Progenitor cell of endocrine pancreas (in vitro differentiated cells): ENCODE measurements around the gene OR56B1. TPM values are rescaled to one million over a fixed set of nuclear protein-coding genes. Genes with fewer than 3 reads are reported as not detected.
"Not testable (repeated sequence)": the region's sequence is repeated elsewhere in the genome, so short reads cannot be mapped to it uniquely, and the experiment has no call there.

Source experiments
- DNase-seq: peaks from one replicate; pipeline ENCODE4 v3.0.0; 2021; ENCODE audit warnings: low spot score; ENCODE audit not compliant: unreplicated experiment
- H3K27ac Mint-ChIP-seq: 2 replicates; pipeline ENCODE4 v1.8.0; 2021; ENCODE audit warnings: mild to moderate bottlenecking, moderate library complexity, mixed read lengths
- H3K27me3 Mint-ChIP-seq: 2 replicates; pipeline ENCODE4 v1.8.0; 2021; ENCODE audit warnings: mixed read lengths
- H3K36me3 Mint-ChIP-seq: 2 replicates; pipeline ENCODE4 v1.8.0; 2022; ENCODE audit warnings: mixed read lengths; ENCODE audit not compliant: insufficient read depth
- H3K4me1 Mint-ChIP-seq: 2 replicates; pipeline ENCODE4 v1.8.0; 2021; ENCODE audit warnings: low read depth, mixed read lengths
- H3K4me3 Mint-ChIP-seq: 2 replicates; pipeline ENCODE4 v1.8.0; 2021; ENCODE audit warnings: low read depth, mild to moderate bottlenecking, moderate library complexity, mixed read lengths
- H3K9me3 Mint-ChIP-seq: 2 replicates; pipeline ENCODE4 v1.8.0; 2021; ENCODE audit warnings: low read depth, mixed read lengths
- total RNA-seq: library from RNA; stranded (reverse); gene quantifications from 2 replicates; pipeline ENCODE4 v1.2.1, GENCODE V29; 2021
- TF ChIP-seq, protein P1 (sequence below): fragments of 200-600 bp; sonication (generic); IDR thresholded peaks from one replicate; pipeline ENCODE4 v1.5.0; 2021; ENCODE audit warnings: antibody characterized with exemption, mild to moderate bottlenecking; ENCODE audit not compliant: unreplicated experiment

OR56B1 gene
- total RNA-seq, 1 donor from 2014 or later, result not detected

DNA sequence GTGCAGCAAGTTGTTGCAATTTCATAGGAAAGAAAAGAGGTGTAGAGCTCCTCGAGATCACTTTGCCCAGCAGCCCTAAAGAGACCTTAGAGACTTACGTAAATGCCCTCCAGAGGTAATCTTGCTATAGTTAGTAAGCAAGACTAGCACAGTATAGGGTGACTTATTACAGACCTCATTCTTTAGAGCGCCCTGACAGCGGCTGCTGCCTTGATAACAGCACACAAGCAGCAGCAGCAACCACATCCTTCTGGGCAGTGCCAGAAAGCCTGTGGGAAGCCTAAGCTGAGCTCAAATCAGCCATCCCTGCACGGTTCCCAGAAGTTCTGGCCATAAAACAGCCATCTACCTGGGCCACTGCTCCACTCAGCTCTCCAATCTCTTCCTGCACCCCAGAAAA, 22.6 kb upstream of the OR56B1 start:
- no peak overlapping the region for H3K27ac Mint-ChIP-seq

DNA sequence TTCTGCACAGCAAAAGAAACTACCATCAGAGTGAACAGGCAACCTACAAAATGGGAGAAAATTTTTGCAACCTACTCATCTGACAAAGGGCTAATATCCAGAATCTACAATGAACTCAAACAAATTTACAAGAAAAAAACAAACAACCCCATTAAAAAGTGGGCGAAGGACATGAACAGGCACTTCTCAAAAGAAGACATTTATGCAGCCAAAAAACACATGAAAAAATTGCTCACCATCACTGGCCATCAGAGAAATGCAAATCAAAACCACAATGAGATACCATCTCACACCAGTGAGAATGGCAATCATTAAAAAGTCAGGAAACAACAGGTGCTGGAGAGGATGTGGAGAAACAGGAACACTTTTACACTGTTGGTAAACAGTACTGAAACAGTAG, 19.7 kb upstream of the OR56B1 start:
- DNase-seq, H3K27ac Mint-ChIP-seq, H3K9me3 Mint-ChIP-seq, H3K27me3 Mint-ChIP-seq, H3K4me3 Mint-ChIP-seq, H3K36me3 Mint-ChIP-seq, H3K4me1 Mint-ChIP-seq: not testable (repeated sequence)

More for the DNA sequence above, 22.6 kb upstream of the OR56B1 start:
- Mint-ChIP-seq H3K4me3 (no peak overlapping the region), H3K36me3 (no peaks in the 10 kb centered on the region), H3K9me3 (peaks cover 3% of the 10 kb centered on the region), H3K27me3 (peaks cover 2% of the 10 kb centered on the region), H3K4me1 (no peaks in the 10 kb centered on the region)
- TF ChIP-seq, protein P1, sequence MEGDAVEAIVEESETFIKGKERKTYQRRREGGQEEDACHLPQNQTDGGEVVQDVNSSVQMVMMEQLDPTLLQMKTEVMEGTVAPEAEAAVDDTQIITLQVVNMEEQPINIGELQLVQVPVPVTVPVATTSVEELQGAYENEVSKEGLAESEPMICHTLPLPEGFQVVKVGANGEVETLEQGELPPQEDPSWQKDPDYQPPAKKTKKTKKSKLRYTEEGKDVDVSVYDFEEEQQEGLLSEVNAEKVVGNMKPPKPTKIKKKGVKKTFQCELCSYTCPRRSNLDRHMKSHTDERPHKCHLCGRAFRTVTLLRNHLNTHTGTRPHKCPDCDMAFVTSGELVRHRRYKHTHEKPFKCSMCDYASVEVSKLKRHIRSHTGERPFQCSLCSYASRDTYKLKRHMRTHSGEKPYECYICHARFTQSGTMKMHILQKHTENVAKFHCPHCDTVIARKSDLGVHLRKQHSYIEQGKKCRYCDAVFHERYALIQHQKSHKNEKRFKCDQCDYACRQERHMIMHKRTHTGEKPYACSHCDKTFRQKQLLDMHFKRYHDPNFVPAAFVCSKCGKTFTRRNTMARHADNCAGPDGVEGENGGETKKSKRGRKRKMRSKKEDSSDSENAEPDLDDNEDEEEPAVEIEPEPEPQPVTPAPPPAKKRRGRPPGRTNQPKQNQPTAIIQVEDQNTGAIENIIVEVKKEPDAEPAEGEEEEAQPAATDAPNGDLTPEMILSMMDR, result no peak
- DNase-seq, result no peak

DNA sequence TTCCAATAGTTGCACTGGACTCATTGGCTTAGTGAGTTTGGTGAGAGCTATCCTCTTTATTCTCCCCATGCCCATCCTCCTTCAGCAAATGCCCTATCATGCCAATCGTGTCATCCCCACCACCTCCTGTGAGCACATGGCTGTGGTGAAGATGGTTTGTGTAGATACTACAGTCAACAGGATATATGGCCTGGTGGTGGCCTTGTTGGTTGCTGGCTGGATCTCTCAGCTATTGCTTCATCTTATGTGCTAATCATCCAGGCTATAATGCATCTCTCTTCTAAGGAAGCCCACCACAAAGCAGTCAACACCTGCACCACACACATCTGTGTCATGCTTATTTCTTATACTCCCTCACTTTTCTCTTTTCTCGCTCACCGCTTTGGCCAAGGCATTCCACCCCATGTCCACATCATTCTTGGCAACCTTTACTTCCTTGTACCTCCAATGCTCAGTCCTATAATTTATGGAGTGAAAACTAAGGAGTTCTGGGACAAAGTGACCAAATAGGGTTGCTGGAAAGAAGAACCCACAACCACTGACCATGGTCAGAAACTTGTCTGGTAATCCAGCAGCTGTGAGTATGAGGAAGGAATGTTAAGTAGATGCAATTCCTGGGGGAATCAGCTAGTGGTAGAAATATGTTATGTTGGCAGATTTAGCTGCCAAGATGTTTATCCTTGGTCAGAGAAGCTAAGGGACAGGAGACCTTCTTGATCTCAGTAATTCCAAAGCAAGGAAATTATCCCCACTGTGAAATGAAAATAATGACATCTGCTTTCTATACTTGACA, 16.3 kb upstream of the OR56B1 start:
- DNase-seq, result no peak
- H3K27me3 Mint-ChIP-seq, result no peaks in the 10 kb centered on the region
- no peak overlapping the region for H3K27ac Mint-ChIP-seq
- H3K4me1 Mint-ChIP-seq, result no peaks in the 10 kb centered on the region
- peaks cover 3% of the 10 kb centered on the region for H3K9me3 Mint-ChIP-seq
- H3K4me3 Mint-ChIP-seq, result no peak overlapping the region
- TF ChIP-seq, protein P1, result no peak
- H3K36me3 Mint-ChIP-seq, result no peaks in the 10 kb centered on the region

DNA sequence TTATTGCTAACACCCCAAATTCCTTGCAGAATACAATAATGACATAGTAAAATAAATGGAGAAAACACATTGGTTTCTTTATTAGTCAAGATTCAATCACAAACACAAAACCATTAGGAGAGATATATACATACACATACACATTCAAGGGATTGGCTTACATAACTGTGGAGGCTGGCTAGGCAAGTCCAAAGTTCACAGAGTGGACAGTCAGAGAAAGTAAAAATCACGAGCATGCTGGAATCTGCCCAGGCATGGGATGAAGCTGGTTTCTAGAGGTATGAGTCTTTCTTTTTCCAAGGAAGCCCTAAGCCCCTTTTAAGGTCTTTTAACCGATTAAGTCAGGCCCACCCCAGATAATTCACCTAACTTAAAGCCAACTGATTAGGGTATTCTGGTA, 13.6 kb upstream of the OR56B1 start:
- TF ChIP-seq, protein P1, result no peak
- H3K27ac Mint-ChIP-seq, result no peak overlapping the region
- no peaks in the 10 kb centered on the region for H3K36me3 Mint-ChIP-seq
- H3K4me1 Mint-ChIP-seq, result no peaks in the 10 kb centered on the region
- H3K9me3 Mint-ChIP-seq, result no peaks in the 10 kb centered on the region
- no peak overlapping the region for H3K4me3 Mint-ChIP-seq
- DNase-seq, result no peak
- no peaks in the 10 kb centered on the region for H3K27me3 Mint-ChIP-seq

DNA sequence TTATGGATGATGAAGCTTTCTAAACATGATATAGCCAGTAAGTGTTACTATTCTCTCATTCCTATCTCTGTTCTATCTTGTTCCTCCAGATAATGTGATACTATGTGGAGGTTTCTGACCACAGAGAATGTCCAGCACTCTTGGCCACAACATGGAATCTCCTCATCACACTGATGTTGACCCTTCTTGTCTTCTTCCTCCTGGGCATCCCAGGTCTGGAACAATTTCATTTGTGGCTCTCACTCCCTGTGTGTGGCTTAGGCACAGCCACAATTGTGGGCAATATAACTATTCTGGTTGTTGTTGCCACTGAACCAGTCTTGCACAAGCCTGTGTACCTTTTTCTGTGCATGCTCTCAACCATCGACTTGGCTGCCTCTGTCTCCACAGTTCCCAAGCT, 9.9 kb upstream of the OR56B1 start:
- Mint-ChIP-seq H3K9me3 (no peaks in the 10 kb centered on the region), H3K27me3 (peaks cover 3% of the 10 kb centered on the region), H3K36me3 (no peaks in the 10 kb centered on the region), H3K4me1 (no peaks in the 10 kb centered on the region), H3K4me3 (no peak overlapping the region), H3K27ac (no peak overlapping the region)
- DNase-seq, result no peak
- TF ChIP-seq, protein P1, result no peak

DNA sequence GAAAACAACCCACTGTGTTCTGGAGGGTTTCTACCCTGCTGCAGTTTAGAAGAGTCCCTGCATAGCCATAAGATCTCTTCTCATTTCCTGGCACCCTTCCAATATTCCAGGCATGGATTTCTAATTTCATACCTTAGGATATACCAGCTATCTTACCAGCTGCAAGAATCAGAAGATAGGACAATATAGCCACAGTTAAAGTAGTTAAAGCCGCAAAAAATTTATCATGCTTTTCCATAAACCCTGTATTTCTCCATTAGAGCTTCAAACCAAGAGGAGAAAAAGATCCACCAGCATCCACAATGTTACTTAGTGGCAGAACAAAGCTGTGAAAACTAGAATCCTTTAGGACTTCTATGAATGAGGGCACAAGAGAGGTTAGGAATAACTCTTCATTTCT, 8.6 kb upstream of the OR56B1 start:
- no peak for DNase-seq
- H3K36me3 Mint-ChIP-seq, result no peaks in the 10 kb centered on the region

More for the DNA sequence above, 8.6 kb upstream of the OR56B1 start:
- TF ChIP-seq, protein P1, result no peak
- no peak overlapping the region for H3K27ac Mint-ChIP-seq
- H3K9me3 Mint-ChIP-seq, result no peaks in the 10 kb centered on the region
- H3K4me3 Mint-ChIP-seq, result no peak overlapping the region
- H3K4me1 Mint-ChIP-seq, result no peaks in the 10 kb centered on the region
- H3K27me3 Mint-ChIP-seq, result peaks cover 3% of the 10 kb centered on the region
